Esophagus squamous epithelium (tissue), 5 donors: ENCODE data around the gene PFDN4. TPM values are rescaled to one million over a fixed set of nuclear protein-coding genes. Genes with fewer than 3 reads are reported as not detected.

Source experiments
- DNase-seq: peaks from one replicate; lab custom pipeline; 2025; lab: John Stamatoyannopoulos, UW
- H3K27ac ChIP-seq, 4 donors: fragments of 200-600 bp; sonication (generic); one replicate each; pipeline ENCODE4 v1.5.1; 2016 to 2019; ENCODE audit warnings: mild to moderate bottlenecking in 1 of 4
- H3K27me3 ChIP-seq, 4 donors: fragments of 200-600 bp; sonication (generic); 1 replicate in 3 of 4; 2 replicates in 1 of 4; pipeline versions ENCODE4 v1.5.1 to v1.6.0; 2017 to 2021; ENCODE audit warnings: antibody characterized with exemption in 1 of 4
- H3K36me3 ChIP-seq, 3 donors: fragments of 200-600 bp; sonication (generic); one replicate each; pipeline ENCODE4 v1.5.1; 2016 to 2019
- H3K4me1 ChIP-seq, 3 donors: fragments of 200-600 bp; sonication (generic); one replicate each; pipeline ENCODE4 v1.5.1; 2017 to 2019
- H3K4me3 ChIP-seq, 4 donors: fragments of 200-600 bp; sonication (generic); 1 replicate in 3 of 4; 2 replicates in 1 of 4; pipeline ENCODE4 v1.5.1; 2016 to 2019; ENCODE audit warnings: mild to moderate bottlenecking in 2 of 4, moderate library complexity in 1 of 4
- H3K9me3 ChIP-seq, 3 donors: fragments of 200-600 bp; sonication (generic); one replicate each; pipeline ENCODE4 v1.5.1; 2016 to 2019
- POLR2A ChIP-seq, 4 donors: fragments of 450-650 bp; IDR thresholded peaks; one replicate each; pipeline ENCODE4 v1.6.1; 2017; ENCODE audit warnings: antibody characterized with exemption in 4 of 4, mild to moderate bottlenecking in 4 of 4, moderate library complexity in 3 of 4
- WGBS, 2 donors: methylation state at CpG; one replicate each; pipeline ENCODE4 v1.1.5; 2018; 5-methylcytosine and 5-hydroxymethylcytosine counted together
- intact Hi-C: fragments of 100-400 bp; cut with DNase I; formaldehyde crosslinking; loops from one replicate; pipeline ENCODE4 v1.15.0; 2022
- total RNA-seq, 4 donors: library from RNA; depleted of rRNA; stranded (reverse); fragments of >200 nt; gene quantifications; one replicate each; pipeline ENCODE4 v1.1.0, GENCODE V29; 2016
- TF ChIP-seq, protein P1 (sequence below), 6 experiments: fragments of 450-650 bp in 4 of 6; fragments of 200-600 bp in 2 of 6; sonication (generic) in 2 of 6; IDR thresholded peaks; one replicate each; pipeline ENCODE4 v1.5.1; 2016 to 2019; ENCODE audit warnings: antibody characterized with exemption in 6 of 6, mild to moderate bottlenecking in 4 of 6, moderate library complexity in 4 of 6
- donor health status: DM: yes; HTN: yes; CAD: no.

The PFDN4 gene
- total RNA-seq, 4 donors from 2014 or later, result 39.0 to 68.9 (median 46.4) TPM

DNA sequence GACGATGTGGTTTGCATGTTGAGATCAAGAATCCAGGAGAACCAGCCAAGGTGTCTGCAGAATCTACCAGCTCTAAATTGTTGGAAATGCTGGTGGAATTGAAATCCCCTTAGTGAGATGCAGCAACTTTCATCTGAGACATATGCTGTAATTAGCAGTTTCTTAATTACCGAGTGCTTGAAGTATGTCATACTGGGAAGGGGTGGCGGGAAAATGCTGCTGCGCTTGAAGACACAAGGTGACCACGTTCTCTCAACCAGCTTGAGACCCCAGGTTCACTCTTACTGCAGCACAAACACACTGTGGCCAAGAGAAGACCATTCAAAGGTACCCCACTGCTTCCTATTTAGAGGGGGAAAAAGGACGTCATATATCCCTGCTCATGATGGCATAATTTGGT is 59.0 kb downstream of the PFDN4 start:
- 73 to 86% methylated on average over 6 of the region's 6 CpGs for WGBS, 2 donors
- intact Hi-C loops, result no loop called here
- DNase-seq, result no peak
- H3K4me1 ChIP-seq, result peaks cover 0 to 24% (median 0%) of the 10 kb centered on the region in 3 donors
- peak overlapping the region in 1 of 4 donors; percentile 18 for H3K27ac ChIP-seq
- TF ChIP-seq POLR2A (IDR thresholded peaks at IDR 0.05), result no peak
- TF ChIP-seq, protein P1, sequence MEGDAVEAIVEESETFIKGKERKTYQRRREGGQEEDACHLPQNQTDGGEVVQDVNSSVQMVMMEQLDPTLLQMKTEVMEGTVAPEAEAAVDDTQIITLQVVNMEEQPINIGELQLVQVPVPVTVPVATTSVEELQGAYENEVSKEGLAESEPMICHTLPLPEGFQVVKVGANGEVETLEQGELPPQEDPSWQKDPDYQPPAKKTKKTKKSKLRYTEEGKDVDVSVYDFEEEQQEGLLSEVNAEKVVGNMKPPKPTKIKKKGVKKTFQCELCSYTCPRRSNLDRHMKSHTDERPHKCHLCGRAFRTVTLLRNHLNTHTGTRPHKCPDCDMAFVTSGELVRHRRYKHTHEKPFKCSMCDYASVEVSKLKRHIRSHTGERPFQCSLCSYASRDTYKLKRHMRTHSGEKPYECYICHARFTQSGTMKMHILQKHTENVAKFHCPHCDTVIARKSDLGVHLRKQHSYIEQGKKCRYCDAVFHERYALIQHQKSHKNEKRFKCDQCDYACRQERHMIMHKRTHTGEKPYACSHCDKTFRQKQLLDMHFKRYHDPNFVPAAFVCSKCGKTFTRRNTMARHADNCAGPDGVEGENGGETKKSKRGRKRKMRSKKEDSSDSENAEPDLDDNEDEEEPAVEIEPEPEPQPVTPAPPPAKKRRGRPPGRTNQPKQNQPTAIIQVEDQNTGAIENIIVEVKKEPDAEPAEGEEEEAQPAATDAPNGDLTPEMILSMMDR (IDR thresholded peaks at IDR 0.05), result no peak
- H3K9me3 ChIP-seq, result no peaks in the 10 kb centered on the region
- H3K27me3 ChIP-seq, result no peaks in the 10 kb centered on the region
- H3K36me3 ChIP-seq, result no peaks in the 10 kb centered on the region
- H3K4me3 ChIP-seq, result no peak overlapping the region

DNA sequence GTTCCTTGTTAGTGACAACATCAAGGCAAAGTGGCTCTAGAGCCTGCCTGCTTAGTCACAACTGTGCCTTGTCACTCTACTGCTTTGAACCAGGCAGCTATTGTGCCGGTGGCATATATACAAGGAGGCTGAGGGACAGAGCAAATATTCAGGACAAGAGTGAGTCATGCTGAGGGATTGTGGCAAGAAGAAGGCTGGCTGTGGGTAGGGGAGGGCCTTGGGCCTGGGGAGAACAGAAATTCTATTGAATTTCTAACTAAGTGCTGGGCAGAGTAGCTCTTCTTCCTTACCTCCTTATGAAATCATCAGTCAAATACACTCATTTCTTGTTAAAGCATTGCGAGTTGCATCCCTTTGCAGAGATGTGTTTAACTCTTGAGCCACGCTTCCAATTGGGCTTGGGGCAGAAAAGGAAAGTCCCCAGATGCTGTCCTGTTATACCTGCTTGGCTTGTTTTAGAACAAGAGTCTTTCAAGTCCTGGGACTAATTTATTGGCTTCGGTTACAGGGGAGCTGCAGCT is 59.7 kb downstream of the PFDN4 start:
- TF ChIP-seq, protein P1 (IDR thresholded peaks at IDR 0.05), result no peak
- TF ChIP-seq POLR2A (IDR thresholded peaks at IDR 0.05), result no peak
- WGBS, 2 donors, result 34 to 45% methylated on average over 4 of the region's 4 CpGs
- intact Hi-C loops, result no loop called here
- Histone ChIP-seq H3K27me3 (no peaks in the 10 kb centered on the region), H3K9me3 (no peaks in the 10 kb centered on the region), H3K36me3 (no peaks in the 10 kb centered on the region), H3K27ac (peak overlapping the region in 1 of 4 donors; percentile 18), H3K4me3 (no peak overlapping the region), H3K4me1 (peaks cover 0 to 24% (median 0%) of the 10 kb centered on the region in 3 donors)
- no peak for DNase-seq

DNA sequence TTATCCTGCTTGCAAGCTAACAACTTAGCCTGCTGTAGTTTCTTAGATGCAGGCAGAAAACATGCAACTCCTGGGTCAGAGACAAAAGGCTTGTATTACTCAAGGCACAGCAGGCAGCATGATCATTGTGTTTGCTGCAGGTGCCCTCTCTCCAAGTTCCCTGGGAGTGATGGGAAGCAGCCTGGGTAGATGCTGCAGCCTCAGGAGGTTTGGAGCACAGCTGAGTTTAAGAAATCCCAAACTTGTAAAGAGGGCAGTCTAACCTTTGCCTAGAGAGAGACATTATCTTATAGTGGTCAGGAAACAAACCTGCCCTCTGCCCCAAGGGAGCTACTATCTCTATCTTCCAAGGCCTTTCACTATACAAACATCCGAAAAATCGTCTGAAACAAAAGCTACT is 61.1 kb downstream of the PFDN4 start:
- WGBS, 2 donors, result 54 to 55% methylated on average over 2 of the region's 2 CpGs
- Histone ChIP-seq H3K9me3 (no peaks in the 10 kb centered on the region), H3K27me3 (peaks cover 0 to 2% (median 0%) of the 10 kb centered on the region in 4 donors), H3K4me3 (no peak overlapping the region), H3K36me3 (no peaks in the 10 kb centered on the region), H3K4me1 (peaks cover 0 to 15% (median 0%) of the 10 kb centered on the region in 3 donors), H3K27ac (no peak overlapping the region)
- TF ChIP-seq, protein P1 (IDR thresholded peaks at IDR 0.05), result no peak
- TF ChIP-seq POLR2A (IDR thresholded peaks at IDR 0.05), result no peak
- DNase-seq, result no peak
- intact Hi-C loops, result no loop called here

Other genes with a start within 250 kb of the PFDN4 start
- gene BCAS1, start 137.5 kb upstream of the PFDN4 start, total RNA-seq, result 1 to 10 TPM in 3 of 4 donors, under 1 TPM in 1; 0.97 to 9.3 (median 4.4) TPM
- gene CYP24A1, start 34.1 kb upstream of the PFDN4 start, total RNA-seq, result 10 to 100 TPM in 2 of 4 donors, 1 to 10 TPM in 2; 1.3 to 12.3 (median 8.9) TPM